Amniotic epithelial cell (primary cell): ENCODE data around the gene KIF5A.
A peak's percentile ranks its signal among the peaks of the same experiment; 100 is the strongest.

Experiments used
- DNase-seq: peaks from one replicate; pipeline ENCODE4 v3.0.0-alpha.2; 2010; ENCODE audit warnings: low read depth

The KIF5A gene

DNA sequence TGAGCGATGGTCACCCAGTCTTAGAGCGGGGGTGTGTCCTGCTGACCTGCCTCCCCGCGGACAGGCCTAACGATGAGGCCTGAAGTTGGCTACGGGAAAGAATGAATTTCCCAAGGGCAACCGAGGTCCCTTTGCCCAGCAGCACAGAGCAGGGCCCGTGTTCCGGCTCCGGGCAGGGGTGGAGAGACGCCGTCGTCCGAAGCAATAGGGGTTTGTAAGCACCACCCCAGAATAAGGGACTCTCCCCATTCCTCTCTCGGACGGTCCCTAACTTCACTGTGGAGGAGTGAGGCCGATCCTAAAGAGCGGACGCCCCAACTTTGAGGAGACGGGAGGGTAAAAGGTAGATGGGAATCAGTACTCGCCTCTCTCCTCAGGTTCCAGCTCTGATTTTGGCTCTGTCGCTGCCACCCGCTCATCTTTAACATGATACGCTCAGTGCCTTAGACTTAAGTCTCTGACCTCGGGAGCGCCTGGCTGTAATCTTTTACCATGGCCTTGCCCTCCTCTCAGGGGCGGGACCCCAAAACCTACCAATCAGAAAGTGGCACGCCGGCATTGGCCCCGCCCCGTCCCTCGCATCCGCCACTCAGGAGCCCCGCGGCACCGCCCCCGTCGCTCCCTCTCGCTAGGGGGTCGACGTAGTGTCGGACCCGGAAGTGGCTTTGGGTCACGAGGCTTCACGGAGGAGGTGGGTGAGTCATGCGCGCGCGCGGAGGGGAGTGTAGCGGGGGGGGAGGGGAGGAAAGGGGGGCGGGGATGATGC is 29.6 kb upstream of the KIF5A start, which contains the start of gene DDIT3:
DDIT3 (minus strand) TSS at position 462 of the 766 bp plus-strand sequence. CDS start 3,108 bp downstream, outside the sequence.
- DNase-seq, result peak; percentile 96

DNA sequence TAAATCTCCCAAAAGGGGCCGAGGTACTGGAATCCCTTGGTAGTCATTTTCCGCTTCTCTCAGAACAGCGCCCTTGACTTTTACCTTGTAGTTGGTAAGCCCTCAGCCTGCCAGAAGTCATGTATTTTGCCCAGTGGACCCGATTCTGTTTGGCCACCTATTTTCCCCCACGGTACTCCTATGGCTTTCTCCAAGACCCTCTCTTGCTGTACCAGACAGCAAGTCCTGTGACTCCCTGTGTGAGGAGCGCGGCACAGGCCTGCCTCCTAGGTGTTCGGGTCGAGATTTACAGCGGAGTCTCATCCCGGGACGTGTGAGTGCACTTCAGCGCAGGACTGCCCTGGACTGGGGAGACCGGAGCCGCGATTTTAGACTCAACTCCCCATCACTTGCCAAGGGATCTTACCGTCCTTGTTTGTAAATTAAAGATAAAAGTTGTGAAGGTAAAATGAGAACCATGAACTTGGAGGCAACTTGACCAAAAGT is 28.3 kb upstream of the KIF5A start:
- DNase-seq, result peak; percentile 58

DNA sequence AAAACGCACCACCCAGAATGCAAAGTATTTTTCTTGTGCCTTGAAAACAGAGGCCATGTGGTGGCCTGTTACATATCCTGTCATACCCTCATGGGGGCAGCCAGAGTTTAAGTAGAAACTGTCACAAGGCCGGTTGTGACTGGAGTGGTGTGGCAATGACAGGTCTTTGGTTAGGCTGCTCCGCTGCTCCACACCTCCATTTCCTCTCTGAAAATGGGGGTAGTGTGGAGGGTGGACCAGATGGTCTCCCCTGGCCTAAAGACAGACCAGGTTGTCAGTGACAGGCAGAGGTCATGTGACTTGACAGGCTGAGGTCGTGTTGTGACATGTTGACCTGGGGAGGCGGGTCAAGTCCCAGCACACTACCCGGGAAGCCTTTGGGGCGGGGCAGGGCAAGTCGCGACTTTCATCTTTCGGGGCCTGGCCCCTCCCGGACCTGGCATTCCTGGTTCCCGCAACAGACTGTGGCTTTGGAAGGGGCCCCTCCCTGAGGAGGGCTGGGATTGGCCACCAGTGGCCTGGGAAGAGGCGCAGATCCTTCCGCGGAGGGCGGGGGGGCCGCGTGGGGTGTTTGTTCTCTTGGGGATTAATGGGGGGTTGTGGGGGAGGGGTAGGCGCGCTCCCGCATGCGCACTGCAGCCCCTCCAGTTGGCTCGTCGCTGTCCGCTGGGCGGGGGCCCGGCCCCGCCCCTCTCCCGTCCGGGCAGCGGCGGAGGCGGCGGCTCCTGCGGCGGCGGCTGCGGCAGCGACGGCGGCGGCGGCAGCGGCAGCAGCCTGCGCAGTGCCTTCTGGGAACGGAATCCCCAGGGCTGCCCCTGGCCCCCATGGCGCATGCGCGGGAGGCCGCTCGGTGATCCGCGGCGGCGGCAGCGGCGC is 27.6 kb upstream of the KIF5A start, which contains the start of gene MBD6:
MBD6 (plus strand) TSS at position 814 of the 876 bp plus-strand sequence. CDS start 1,480 bp downstream, outside the sequence.
- DNase-seq, result peak; percentile 93

GRCh38 chr12:57522887-57523705 is 26.7 kb upstream of the KIF5A start:
- peak; percentile 70 for DNase-seq

GRCh38 chr12:57523706-57524614 is 25.9 kb upstream of the KIF5A start:
- DNase-seq, result no peak

DNA sequence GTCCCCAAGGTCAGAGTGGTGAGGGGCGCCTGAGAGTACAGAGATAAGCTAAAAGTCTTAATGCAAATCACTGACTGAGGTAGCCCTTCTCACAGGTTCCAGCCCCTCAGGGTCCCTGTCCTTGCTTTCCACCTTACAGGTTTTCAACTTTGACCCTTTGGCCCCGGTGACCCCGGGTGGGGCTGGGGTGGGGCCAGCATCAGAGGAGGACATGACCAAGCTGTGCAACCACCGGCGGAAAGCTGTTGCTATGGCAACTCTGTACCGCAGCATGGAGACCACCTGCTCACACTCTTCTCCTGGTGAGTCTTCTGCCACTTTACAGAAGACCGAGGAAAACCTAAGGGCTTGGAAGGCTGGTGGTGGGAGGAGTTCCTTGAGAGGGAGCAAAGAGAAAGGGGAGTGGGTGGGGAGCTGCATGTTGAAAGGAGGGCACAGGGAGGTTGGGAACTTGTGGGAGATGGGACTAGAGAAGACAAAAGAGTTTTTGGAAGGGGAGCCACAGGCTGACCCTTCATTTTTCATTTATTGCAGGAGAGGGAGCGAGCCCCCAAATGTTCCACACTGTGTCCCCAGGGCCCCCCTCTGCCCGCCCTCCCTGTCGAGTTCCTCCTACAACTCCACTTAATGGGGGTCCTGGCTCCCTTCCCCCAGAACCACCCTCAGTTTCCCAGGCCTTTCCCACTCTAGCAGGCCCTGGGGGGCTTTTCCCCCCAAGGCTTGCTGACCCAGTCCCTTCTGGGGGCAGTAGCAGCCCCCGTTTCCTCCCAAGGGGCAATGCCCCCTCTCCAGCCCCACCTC is 24.8 kb upstream of the KIF5A start:
- DNase-seq, result no peak

DNA sequence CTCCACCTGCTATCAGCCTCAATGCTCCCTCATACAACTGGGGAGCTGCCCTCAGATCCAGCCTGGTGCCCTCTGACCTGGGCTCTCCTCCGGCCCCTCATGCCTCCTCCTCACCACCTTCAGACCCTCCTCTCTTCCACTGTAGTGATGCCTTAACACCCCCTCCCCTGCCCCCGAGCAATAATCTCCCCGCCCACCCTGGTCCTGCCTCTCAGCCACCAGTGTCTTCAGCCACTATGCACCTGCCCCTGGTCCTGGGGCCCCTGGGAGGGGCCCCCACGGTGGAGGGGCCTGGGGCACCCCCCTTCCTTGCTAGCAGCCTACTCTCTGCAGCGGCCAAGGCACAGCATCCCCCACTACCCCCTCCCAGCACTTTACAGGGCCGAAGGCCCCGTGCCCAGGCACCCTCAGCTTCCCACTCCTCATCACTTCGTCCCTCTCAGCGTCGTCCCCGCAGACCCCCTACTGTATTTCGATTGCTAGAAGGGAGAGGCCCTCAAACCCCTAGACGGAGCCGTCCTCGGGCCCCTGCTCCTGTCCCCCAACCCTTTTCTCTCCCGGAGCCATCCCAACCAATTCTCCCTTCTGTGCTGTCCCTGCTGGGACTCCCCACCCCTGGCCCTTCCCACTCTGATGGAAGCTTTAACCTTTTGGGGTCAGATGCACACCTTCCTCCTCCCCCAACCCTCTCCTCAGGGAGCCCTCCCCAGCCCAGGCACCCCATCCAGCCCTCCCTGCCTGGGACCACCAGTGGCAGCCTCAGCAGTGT is 24.0 kb upstream of the KIF5A start:
- DNase-seq, result no peak

GRCh38 chr12:57526477-57527126 is 23.2 kb upstream of the KIF5A start:
- DNase-seq, result no peak

- no peak for DNase-seq
Observed at GRCh38 chr12:57527184-57527583, 22.7 kb upstream of the KIF5A start.

GRCh38 chr12:57528176-57528575 is 21.7 kb upstream of the KIF5A start:
- DNase-seq, result no peak

DNA sequence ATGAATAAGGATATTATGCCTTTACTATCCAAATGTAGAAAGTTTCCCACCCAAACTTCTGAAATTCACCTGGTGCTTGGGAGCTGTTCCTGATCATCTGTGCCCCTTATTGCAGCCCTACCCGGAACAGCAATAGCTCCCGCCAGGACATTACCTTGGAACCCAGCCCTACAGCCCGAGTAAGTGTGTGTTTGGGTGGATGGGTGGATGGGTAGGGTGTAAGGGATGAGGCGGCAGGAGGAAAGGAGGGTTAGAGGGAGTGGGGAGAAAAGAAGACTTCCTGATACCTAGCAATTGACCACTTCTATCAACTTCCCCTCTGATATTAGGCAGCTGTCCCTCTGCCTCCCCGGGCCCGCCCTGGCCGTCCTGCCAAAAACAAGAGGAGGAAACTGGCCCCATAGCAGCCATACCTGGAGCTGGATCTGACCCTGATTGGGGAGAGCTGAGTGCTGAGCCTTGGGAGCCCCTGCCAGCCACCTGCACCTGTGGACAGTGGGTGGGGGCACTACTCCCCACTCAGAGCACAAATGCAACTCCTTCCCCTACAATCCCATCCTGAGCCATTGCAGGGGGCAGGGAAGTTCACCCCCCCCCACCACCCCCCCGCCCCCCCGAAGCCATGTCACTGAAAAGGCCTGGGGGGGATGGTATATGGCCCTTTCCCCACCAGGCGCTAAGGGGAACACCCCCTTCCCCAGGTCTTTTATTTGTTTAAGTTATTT is 20.9 kb upstream of the KIF5A start:
- DNase-seq, result no peak

- no peak for DNase-seq
Observed at GRCh38 chr12:57529831-57530230, 20.0 kb upstream of the KIF5A start.

DNA sequence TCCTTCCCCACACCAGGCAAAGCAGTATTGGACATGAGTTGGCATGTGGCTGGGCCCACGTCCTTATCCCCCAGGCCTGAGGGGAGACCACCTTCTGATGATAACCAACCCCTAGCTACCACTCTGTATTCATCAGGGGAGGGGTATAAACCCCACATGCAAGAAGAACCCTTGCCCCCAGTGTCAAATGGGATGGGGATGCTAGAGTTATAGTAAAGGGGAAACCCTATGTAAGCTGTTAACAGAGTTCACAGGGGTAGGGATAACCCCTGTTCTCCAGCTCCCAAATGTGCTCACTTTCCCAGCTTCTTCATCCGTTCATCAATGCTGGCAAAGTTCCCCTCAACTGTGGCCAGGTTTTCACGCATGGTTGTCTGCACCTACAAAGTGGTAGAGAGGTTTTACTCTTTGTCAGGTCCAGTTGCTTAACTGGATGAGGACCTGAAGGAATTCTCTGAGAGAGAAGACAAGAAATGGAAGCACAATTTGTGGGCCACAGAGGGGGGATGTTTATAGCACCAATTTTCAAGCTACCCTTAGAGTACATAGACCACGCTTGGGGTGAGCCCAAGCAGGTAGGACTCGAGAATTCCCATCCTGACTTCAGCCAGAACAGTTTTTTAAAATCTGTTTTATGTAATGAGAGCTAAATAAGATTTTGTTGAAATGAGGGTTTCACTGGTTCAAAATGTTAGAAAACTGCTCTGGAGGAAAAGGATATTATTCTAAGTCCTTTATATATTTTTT is 19.3 kb upstream of the KIF5A start:
- no peak for DNase-seq

DNA sequence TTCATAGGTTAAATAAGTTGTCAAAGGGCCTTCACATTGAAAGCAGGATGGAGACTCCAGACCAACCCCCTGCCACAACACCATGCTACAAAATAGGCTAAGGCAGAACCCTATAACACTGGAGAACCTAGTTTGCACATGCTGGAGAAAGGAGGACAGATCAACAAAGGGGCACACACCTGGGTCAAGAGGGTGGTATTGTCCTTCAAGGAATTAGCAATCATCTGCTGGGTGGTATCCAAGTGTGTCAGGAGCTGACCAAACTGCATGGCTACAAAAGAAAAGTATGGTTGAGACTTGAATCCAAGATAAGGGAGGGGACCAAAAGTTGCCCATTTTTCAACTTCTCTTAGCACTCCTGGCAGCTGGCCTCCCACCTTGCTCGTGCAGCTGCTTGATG is 18.0 kb upstream of the KIF5A start:
- no peak for DNase-seq

DNA sequence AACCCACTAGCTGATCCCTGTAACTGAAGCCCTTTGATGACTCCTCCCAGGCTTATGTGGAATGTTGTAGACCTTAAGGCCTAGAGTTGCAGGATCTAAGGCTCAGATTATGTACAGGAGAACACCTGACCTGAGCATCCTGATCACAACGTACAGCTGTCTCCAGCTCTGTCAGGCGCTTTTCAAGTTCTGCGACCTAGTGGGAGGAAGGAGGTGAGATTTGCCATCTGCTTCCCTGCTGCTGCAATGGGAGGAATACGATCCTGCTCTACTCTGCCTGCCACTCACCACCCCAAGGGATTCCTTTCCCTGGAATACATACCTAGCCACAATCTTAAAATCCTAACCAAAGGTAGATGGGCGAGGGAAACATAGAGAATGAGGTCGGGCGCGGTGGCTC is 16.7 kb upstream of the KIF5A start:
- DNase-seq, result no peak

GRCh38 chr12:57534250-57534649 is 15.6 kb upstream of the KIF5A start:
- no peak for DNase-seq

- DNase-seq, result no peak
Observed at GRCh38 chr12:57534991-57535543, 14.8 kb upstream of the KIF5A start.
